ENCODE results near the gene SLX9.

Gene SLX9

DNA sequence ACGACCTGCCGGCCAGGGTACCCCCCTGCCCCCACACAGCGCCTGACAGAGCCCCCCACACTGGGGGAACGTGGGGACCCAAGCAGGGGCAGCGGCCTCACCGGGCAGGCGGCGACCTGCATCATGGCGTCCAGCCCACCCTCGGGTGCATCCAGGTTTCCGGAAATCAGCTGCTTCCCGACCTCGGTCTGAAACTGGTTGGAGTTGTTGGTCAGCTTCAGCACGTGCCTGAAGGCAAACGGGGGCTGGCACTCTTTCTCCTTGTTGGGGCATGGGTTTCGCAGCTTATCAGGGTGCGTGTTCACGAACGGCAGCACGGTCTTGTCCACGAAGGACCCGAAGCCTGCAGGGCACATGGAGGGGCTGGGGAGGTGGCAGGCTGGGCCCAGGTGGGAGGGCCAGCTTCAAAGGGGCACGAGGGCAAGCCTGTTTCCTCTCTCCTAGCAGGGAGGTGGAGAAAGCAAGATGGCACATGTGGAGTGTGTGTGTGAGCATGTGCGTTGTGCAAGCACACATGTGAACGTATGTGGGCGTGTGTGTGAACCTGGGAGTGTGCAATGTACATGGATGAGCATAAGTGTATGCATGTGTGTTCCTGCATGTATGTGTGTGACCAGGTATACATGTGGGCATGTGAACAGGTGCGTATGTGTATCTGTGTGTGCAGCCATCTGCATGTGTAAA lies 38.3 kb upstream of the SLX9 start:
- FAIRE-seq (no peak), DNase-seq (ENCODE audit: insufficient read length, low spot score) (no peak)
- TF ChIP-seq POLR2A (IDR thresholded peaks at IDR 0.05; ENCODE audit: low read depth, low read length) (no peak), POLR2AphosphoS5 (IDR thresholded peaks at IDR 0.05; ENCODE audit: low read depth, low read length) (no peak), TAF1 (IDR thresholded peaks at IDR 0.05; ENCODE audit: low read depth, low read length) (no peak), PAX5 (IDR thresholded peaks at IDR 0.05; ENCODE audit: insufficient read depth, low read length, severe bottlenecking) (no peak), POU2F2 (IDR thresholded peaks at IDR 0.05; ENCODE audit: low read depth, low read length) (no peak), SPI1 (IDR thresholded peaks at IDR 0.05; ENCODE audit: low read depth, low read length) (no peak)

DNA sequence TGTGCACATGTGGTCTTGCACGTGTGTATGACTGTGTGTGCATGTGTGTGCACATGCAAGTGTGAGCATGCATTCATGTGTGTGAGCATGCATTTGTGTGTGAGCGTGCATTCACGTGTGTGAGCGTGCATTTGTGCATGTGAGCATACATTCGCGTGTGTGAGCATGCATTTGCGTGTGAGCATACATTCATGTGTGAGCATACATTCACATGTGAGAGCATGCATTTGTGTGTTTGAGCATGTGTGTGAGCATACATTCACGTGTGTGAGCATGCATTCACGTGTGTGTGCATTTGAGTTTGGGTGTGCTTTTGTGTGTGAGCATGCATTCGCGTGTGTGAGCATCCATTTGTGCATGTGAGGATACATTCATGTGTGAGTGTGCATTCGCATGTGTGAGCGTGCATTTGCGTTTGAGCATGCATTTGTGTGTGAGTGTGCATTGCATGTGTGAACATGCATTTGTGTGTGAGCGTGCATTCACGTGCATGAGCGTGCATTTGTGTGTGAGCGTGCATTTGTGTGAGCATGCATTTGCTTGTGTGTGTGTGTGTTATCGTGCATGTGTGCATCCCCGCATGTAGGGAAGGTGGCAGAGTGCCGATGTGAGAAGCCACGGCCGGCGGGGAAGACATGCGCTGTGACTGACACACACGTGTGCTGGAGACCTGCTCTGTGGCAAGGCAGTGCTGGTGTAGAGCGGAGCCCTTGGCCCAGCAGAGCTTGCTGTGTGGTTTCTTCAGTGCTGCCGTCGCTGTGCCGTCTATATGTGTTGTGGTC lies 37.4 kb upstream of the SLX9 start:
- no peak for DNase-seq (ENCODE audit: insufficient read length, low spot score)
- TF ChIP-seq SPI1 (IDR thresholded peaks at IDR 0.05; ENCODE audit: low read depth, low read length) = no peak
- no peak for TF ChIP-seq PAX5 (IDR thresholded peaks at IDR 0.05; ENCODE audit: insufficient read depth, low read length, severe bottlenecking)
- no peak for TF ChIP-seq POLR2A (IDR thresholded peaks at IDR 0.05; ENCODE audit: low read depth, low read length)
- TF ChIP-seq TAF1 (IDR thresholded peaks at IDR 0.05; ENCODE audit: low read depth, low read length) = no peak
- TF ChIP-seq POLR2AphosphoS5 (IDR thresholded peaks at IDR 0.05; ENCODE audit: low read depth, low read length) = no peak
- no peak; the same call in 1 of the 2 replicates for TF ChIP-seq POU2F2 (IDR thresholded peaks at IDR 0.05; ENCODE audit: low read depth, low read length)
- FAIRE-seq = peak; percentile 83

DNA sequence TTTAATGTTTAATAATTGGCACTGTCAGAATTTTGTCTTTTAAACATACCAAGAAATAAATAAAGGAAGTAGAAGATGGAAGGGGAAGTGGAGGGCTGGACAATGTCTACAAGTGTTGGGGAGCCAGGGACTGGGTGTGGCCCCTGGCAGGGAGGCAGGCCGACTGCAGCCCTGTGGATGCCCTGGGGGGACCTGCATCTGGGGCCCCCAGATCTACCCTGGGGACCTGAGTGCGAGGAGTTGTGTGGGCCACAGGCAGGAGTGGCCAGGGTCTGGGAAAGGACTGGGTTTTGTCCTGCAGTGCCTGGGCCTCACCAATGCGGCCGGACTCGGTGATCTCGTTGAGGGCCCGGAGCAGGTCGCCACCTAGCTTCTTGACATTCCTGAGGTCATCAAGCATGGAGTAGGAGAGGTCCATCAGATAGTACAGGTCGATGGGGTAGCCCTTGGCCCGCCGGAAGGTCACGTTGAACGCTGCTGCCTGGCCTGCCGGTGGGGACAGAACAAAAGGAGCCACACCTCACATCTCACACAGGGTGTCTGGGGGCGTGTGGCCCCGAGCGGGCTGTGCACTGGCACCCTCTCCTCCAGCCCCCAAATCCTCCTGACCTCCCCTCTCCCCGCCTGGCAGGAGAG lies 36.7 kb upstream of the SLX9 start:
- DNase-seq (ENCODE audit: insufficient read length, low spot score) = no peak
- no peak for FAIRE-seq
- TF ChIP-seq POU2F2 (IDR thresholded peaks at IDR 0.05; ENCODE audit: low read depth, low read length) = no peak
- no peak for TF ChIP-seq POLR2A (IDR thresholded peaks at IDR 0.05; ENCODE audit: low read depth, low read length)
- TF ChIP-seq TAF1 (IDR thresholded peaks at IDR 0.05; ENCODE audit: low read depth, low read length) = no peak
- TF ChIP-seq SPI1 (IDR thresholded peaks at IDR 0.05; ENCODE audit: low read depth, low read length) = no peak
- TF ChIP-seq PAX5 (IDR thresholded peaks at IDR 0.05; ENCODE audit: insufficient read depth, low read length, severe bottlenecking) = no peak
- TF ChIP-seq POLR2AphosphoS5 (IDR thresholded peaks at IDR 0.05; ENCODE audit: low read depth, low read length) = no peak

DNA sequence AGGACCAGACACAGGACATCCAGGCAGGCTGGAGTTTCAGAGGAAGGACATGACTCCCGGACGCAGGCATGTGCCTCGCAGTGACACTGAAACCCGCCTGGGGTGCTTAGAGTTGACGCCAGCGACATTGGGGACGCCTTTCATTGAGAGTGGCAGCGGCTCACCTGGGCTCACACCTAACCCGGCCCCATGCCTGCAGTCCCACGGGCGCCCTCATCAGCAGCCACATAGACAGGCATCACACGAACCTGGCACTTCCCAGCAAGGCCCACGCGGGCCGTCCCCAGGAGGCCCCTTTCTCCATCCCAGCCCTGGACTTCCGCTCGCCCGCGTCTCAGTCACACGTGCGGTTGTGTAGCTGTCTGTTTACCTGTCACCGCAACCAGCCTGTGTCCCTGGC lies 36.1 kb upstream of the SLX9 start:
- DNase-seq (ENCODE audit: insufficient read length, low spot score) (no peak), FAIRE-seq (no peak)
- TF ChIP-seq POLR2A (IDR thresholded peaks at IDR 0.05; ENCODE audit: low read depth, low read length) = no peak
- TF ChIP-seq TAF1 (IDR thresholded peaks at IDR 0.05; ENCODE audit: low read depth, low read length) = no peak
- no peak for TF ChIP-seq POU2F2 (IDR thresholded peaks at IDR 0.05; ENCODE audit: low read depth, low read length)
- no peak for TF ChIP-seq POLR2AphosphoS5 (IDR thresholded peaks at IDR 0.05; ENCODE audit: low read depth, low read length)
- no peak for TF ChIP-seq PAX5 (IDR thresholded peaks at IDR 0.05; ENCODE audit: insufficient read depth, low read length, severe bottlenecking)
- no peak for TF ChIP-seq SPI1 (IDR thresholded peaks at IDR 0.05; ENCODE audit: low read depth, low read length)

DNA sequence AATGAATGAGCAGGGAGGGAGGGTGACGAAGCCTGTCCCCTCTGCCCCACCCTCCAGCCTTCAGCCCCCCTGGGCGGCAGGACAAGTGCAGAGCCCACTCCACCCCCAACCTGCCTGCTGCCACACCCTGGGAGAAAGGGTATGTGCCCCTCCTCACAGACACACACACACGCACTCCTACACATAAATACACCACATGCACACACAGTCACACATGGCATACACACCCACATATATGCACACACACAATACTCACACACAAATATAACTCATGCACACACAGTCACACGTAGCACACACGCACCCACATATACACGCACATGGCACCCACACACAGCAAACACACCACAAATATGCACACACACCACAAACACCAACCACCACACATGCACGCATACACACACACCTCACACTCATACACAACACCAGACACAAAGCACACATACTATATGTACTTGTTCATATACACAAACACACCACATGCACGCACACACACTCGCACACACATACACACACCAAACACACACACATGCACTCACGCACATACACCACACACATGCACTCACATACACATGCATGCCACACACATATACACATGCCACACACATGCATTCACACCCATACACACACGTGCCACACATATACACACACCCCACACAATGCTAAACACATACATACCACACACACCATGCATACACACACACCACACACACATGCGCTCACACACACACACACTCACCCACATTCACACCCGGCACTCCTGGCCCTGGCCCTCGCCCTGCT lies 35.5 kb upstream of the SLX9 start:
- FAIRE-seq = peak; percentile 77
- TF ChIP-seq POLR2AphosphoS5 (IDR thresholded peaks at IDR 0.05; ENCODE audit: low read depth, low read length) (no peak), POLR2A (IDR thresholded peaks at IDR 0.05; ENCODE audit: low read depth, low read length) (no peak), POU2F2 (IDR thresholded peaks at IDR 0.05; ENCODE audit: low read depth, low read length) (no peak), SPI1 (IDR thresholded peaks at IDR 0.05; ENCODE audit: low read depth, low read length) (no peak), TAF1 (IDR thresholded peaks at IDR 0.05; ENCODE audit: low read depth, low read length) (no peak), PAX5 (IDR thresholded peaks at IDR 0.05; ENCODE audit: insufficient read depth, low read length, severe bottlenecking) (no peak)
- no peak for DNase-seq (ENCODE audit: insufficient read length, low spot score)

DNA sequence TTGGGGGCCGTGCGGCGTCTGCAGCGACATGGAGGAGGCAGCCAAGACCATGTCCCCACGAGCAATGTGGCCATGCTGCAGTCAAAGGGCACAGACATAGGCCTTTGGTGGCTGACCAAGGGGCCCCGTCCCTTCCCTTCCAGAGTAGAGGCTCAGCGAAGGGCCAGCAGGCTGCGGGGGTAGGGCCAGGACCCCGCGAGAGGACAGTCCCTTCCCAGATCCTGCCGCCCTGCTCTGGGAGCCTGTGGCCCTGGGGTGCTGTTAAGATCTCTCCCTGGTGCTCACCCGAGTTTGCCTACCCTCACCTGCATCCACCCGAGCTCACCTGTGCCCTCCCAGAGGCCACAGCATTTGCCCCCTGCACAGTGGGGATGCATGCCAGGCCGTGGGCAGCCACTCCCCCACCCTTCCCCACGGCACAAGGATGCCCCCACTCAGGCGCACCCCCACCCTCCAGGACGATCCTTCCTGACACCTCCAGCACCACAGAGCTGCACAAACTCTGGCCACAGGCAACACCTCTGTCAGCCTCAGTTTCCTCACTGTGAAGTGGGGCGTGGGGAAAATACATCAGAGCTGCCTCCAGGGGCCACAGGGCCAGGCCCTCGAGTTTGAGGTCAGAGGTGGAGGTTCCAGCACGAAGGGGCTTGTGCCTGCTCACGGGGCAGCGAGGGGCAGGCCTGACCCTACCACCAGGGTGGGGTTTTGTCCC lies 34.7 kb upstream of the SLX9 start:
- no peak for FAIRE-seq
- TF ChIP-seq POLR2A (IDR thresholded peaks at IDR 0.05; ENCODE audit: low read depth, low read length) (no peak), TAF1 (IDR thresholded peaks at IDR 0.05; ENCODE audit: low read depth, low read length) (no peak)
- DNase-seq (ENCODE audit: insufficient read length, low spot score) = no peak

DNA sequence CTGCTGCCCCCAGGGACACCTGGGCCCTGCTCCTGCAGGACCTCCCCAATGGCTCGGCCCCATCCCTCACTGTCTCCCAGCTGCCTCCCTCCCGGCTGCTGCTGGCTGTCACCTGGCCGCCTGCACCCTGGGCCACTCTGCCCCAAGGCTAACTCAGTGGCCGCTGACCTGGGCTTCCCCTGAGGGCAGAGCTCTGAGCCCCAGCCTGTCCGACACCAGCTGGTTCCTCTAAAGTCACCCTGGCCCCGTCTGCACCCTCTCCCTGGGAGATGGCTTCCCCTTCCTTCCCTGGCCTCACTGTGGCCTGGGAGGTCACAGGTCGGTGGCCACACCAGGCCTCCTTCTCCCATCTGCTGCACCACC lies 34.1 kb upstream of the SLX9 start:
- TF ChIP-seq POLR2A (IDR thresholded peaks at IDR 0.05; ENCODE audit: low read depth, low read length) = no peak
- no peak for TF ChIP-seq POLR2AphosphoS5 (IDR thresholded peaks at IDR 0.05; ENCODE audit: low read depth, low read length)
- no peak for TF ChIP-seq SPI1 (IDR thresholded peaks at IDR 0.05; ENCODE audit: low read depth, low read length)
- DNase-seq (ENCODE audit: insufficient read length, low spot score) = no peak
- no peak for FAIRE-seq

DNA sequence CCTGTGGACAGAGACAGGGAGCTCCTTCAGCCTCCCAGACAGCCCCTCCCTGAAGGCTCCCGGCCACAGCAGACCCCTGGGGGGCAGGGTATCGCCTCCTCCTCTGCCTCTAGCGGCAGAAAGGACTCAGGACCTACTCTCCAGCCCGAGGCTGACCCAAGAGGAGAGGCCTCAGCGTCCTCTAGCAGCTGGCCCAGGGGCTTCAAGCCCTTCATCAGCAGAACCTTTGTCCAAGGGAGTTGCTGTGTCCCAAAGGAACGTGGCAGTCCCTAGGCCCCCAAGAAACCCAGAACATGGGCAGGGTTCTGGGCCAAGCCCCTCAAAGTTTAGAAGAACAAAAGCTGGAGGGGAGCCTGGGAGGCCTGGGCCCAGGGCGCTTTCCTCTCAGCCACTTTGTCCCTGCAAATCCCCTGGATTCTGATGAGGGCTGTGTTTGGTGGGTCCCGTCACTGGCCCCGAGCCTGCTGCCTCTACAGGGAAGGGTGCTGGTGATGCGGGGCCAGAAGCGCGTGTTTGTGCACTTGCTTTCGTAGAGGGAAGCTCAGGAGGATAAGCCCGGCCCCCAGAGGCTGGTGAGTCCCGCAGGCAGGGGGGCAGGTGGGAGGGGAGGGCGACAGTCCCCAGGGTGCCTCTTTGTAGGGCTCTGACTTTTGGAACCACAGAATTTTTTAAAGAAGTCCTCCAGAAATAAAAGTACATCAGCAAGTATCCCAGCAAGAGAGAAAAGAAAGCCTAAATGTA lies 32.4 kb upstream of the SLX9 start:
- TF ChIP-seq POLR2A (IDR thresholded peaks at IDR 0.05; ENCODE audit: low read depth, low read length) = no peak
- no peak for TF ChIP-seq POU2F2 (IDR thresholded peaks at IDR 0.05; ENCODE audit: low read depth, low read length)
- no peak for TF ChIP-seq SPI1 (IDR thresholded peaks at IDR 0.05; ENCODE audit: low read depth, low read length)
- TF ChIP-seq POLR2AphosphoS5 (IDR thresholded peaks at IDR 0.05; ENCODE audit: low read depth, low read length) = no peak
- no peak for TF ChIP-seq TAF1 (IDR thresholded peaks at IDR 0.05; ENCODE audit: low read depth, low read length)
- no peak for TF ChIP-seq PAX5 (IDR thresholded peaks at IDR 0.05; ENCODE audit: insufficient read depth, low read length, severe bottlenecking)
- FAIRE-seq (no peak), DNase-seq (ENCODE audit: insufficient read length, low spot score) (no peak)
